Endothelial cell of umbilical vein (primary cell): ENCODE measurements around the gene CTIF.

Experiments
- EZH2 ChIP-seq: IDR thresholded peaks from 2 replicates; pipeline ENCODE4 v1.6.1; 2012; ENCODE audit warnings: borderline replicate concordance, low read depth, mild to moderate bottlenecking, moderate library complexity, low read length, inconsistent platforms; ENCODE audit not compliant: severe bottlenecking
- FOS ChIP-seq: IDR thresholded peaks from 2 replicates; pipeline ENCODE4 v1.6.1; 2011; ENCODE audit warnings: mild to moderate bottlenecking, low read length, moderate library complexity, borderline replicate concordance; ENCODE audit not compliant: insufficient read depth
- JUN ChIP-seq: IDR thresholded peaks from 2 replicates; pipeline ENCODE4 v1.6.1; 2011; ENCODE audit warnings: borderline replicate concordance, low read depth; ENCODE audit not compliant: insufficient read length, insufficient read depth
- MYC ChIP-seq: IDR thresholded peaks from one replicate; pipeline ENCODE4 v1.6.1; 2011; ENCODE audit warnings: mild to moderate bottlenecking, low read depth, low read length
- POLR2A ChIP-seq: IDR thresholded peaks from 2 replicates; pipeline ENCODE4 v1.6.1; 2012; ENCODE audit warnings: low read depth, mild to moderate bottlenecking, control low read depth, low read length
- POLR2AphosphoS5 ChIP-seq: IDR thresholded peaks from 2 replicates; pipeline ENCODE4 v1.6.1; 2012; ENCODE audit warnings: low read depth, mild to moderate bottlenecking, control low read depth, low read length, moderate library complexity; ENCODE audit not compliant: insufficient read depth
- TF ChIP-seq, protein P1 (sequence below), 2 donors: IDR thresholded peaks; 1 replicate in 1 of 2; 2 replicates in 1 of 2; pipeline ENCODE4 v1.5.1; 2011; ENCODE audit warnings: low read length in 2 of 2, mild to moderate bottlenecking in 2 of 2, moderate library complexity in 2 of 2, control low read depth in 1 of 2, inconsistent platforms in 1 of 2, low read depth in 1 of 2; ENCODE audit not compliant: insufficient read depth in 1 of 2; ENCODE audit errors: extremely low read depth in 1 of 2

DNA sequence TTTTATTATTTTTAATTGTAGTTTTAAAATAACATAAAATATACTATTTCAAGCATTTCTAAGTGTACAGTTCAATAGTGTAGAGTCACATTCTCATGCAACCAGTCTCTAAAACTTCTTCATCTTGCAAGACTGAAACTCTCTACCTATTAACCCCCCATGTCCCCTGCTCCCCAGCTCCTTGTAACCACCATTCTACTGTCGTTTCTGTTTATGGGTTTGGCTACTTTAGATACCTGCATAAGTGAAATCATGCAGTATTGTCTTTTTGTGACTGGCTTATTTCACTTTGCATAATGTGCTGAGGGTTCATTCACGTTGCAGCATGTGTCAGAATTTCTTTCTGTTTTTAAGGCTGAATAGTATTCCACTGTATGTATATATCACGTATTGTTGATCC, 272.6 kb downstream of the CTIF start:
- TF ChIP-seq, protein P1, sequence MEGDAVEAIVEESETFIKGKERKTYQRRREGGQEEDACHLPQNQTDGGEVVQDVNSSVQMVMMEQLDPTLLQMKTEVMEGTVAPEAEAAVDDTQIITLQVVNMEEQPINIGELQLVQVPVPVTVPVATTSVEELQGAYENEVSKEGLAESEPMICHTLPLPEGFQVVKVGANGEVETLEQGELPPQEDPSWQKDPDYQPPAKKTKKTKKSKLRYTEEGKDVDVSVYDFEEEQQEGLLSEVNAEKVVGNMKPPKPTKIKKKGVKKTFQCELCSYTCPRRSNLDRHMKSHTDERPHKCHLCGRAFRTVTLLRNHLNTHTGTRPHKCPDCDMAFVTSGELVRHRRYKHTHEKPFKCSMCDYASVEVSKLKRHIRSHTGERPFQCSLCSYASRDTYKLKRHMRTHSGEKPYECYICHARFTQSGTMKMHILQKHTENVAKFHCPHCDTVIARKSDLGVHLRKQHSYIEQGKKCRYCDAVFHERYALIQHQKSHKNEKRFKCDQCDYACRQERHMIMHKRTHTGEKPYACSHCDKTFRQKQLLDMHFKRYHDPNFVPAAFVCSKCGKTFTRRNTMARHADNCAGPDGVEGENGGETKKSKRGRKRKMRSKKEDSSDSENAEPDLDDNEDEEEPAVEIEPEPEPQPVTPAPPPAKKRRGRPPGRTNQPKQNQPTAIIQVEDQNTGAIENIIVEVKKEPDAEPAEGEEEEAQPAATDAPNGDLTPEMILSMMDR (IDR thresholded peaks at IDR 0.05; ENCODE audit: extremely low read depth in 1 of 2, insufficient read depth in 1 of 2, low read depth in 1 of 2, low read length in 2 of 2): no peak
- TF ChIP-seq EZH2: no peak
- TF ChIP-seq MYC: no peak
- no peak for TF ChIP-seq POLR2A
- no peak for TF ChIP-seq POLR2AphosphoS5
- TF ChIP-seq JUN: no peak
- no peak for TF ChIP-seq FOS
